Smooth muscle cell (in vitro differentiated cells): Measurements from ENCODE around the gene UGT2B11. TPM values are rescaled to one million over a fixed set of nuclear protein-coding genes. Genes with fewer than 3 reads are reported as not detected.
"Not testable (repeated sequence)": the region's sequence is repeated elsewhere in the genome, so short reads cannot be mapped to it uniquely, and the experiment has no call there.

Experiments
- DNase-seq: peaks from one replicate; lab custom pipeline; 2025; ENCODE audit not compliant: unreplicated experiment; lab: John Stamatoyannopoulos, UW
- H2AFZ ChIP-seq: fragments of 200-600 bp; sonication (generic); 2 replicates; pipeline ENCODE4 v1.6.0; 2016; ENCODE audit warnings: antibody characterized with exemption, low read depth, mild to moderate bottlenecking
- H3F3A ChIP-seq: fragments of 200-600 bp; sonication (generic); 2 replicates; pipeline ENCODE4 v1.6.0; 2017; ENCODE audit warnings: antibody characterized with exemption, low read depth
- H3K27ac ChIP-seq: fragments of 200-600 bp; sonication (generic); 2 replicates; pipeline ENCODE4 v1.5.1; 2016; ENCODE audit warnings: low read depth, mild to moderate bottlenecking
- H3K27me3 ChIP-seq: fragments of 200-600 bp; sonication (generic); 2 replicates; pipeline ENCODE4 v1.6.1; 2016; ENCODE audit warnings: low read depth, mild to moderate bottlenecking
- H3K36me3 ChIP-seq: fragments of 200-600 bp; sonication (generic); 2 replicates; pipeline ENCODE4 v1.5.1; 2016; ENCODE audit warnings: low read depth
- H3K4me1 ChIP-seq: fragments of 200-600 bp; sonication (generic); 2 replicates; pipeline ENCODE4 v1.5.1; 2016; ENCODE audit warnings: low read depth
- H3K4me2 ChIP-seq: fragments of 200-600 bp; sonication (generic); 2 replicates; pipeline ENCODE4 v1.6.0; 2016; ENCODE audit warnings: mild to moderate bottlenecking
- H3K4me3 ChIP-seq: fragments of 200-600 bp; sonication (generic); 2 replicates; pipeline ENCODE4 v1.5.1; 2016; ENCODE audit warnings: mild to moderate bottlenecking
- H3K79me2 ChIP-seq: fragments of 200-600 bp; sonication (generic); 2 replicates; pipeline ENCODE4 v1.6.0; 2016; ENCODE audit warnings: low read depth, mild to moderate bottlenecking
- H3K9ac ChIP-seq: fragments of 200-600 bp; sonication (generic); 2 replicates; pipeline ENCODE4 v1.6.0; 2016; ENCODE audit warnings: low read depth
- H3K9me3 ChIP-seq: fragments of 200-600 bp; sonication (generic); replicated peaks from 2 replicates; pipeline ENCODE4 v1.5.1; 2016; ENCODE audit warnings: low read depth
- H4K20me1 ChIP-seq: fragments of 200-600 bp; sonication (generic); 2 replicates; pipeline ENCODE4 v1.6.0; 2016; ENCODE audit warnings: low read depth
- CTCF ChIP-seq: fragments of 200-600 bp; sonication (generic); IDR thresholded peaks from 2 replicates; pipeline ENCODE4 v1.5.1; 2017; ENCODE audit warnings: borderline replicate concordance, mild to moderate bottlenecking, antibody characterized with exemption; ENCODE audit not compliant: insufficient read depth, poor library complexity, severe bottlenecking
- WGBS: methylation state at CpG from one replicate; pipeline ENCODE4 v1.1.7; 2016; ENCODE audit warnings: low lambda C conversion rate; 5-methylcytosine and 5-hydroxymethylcytosine counted together
- polyA plus RNA-seq: library from polyadenylated mRNA; unstranded; fragments of >200 nt; fragmentation: Nextera tagmentation; extraction: Ambion mirVana; gene quantifications from 2 replicates; pipeline ENCODE4 v1.2.1, GENCODE V29; 2016
- total RNA-seq: library from RNA; depleted of rRNA; stranded (reverse); fragments of >200 nt; gene quantifications from 2 replicates; pipeline ENCODE4 v1.2.3, GENCODE V29; 2014

UGT2B11 gene
- total RNA-seq (not detected in 2 replicates), polyA plus RNA-seq (not detected in 2 replicates)

DNA sequence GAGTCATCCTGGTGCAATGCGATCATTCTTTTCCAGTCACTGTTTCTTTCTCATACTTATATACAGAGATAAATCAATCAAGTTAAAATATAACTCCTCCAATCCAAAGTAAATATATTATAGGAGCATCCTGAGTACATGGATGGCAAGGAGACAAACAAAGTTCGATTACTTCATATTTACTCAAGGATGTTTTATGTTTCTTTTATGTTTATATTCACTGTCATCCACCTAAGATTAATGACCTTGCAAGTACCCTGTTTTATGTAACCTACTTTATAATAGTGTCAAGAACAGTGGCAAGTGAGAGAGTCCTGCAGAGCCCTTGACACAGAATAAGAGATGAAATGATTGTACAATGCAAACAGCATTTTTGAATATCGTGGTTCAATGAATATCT lies at the start of gene UGT2B11:
UGT2B11 (minus strand) TSS at position 33 of the 400 bp plus-strand sequence; CDS start at position 7, 26 bp downstream.
- no peak within 1 kb of the TSS for H3K4me3 ChIP-seq
- WGBS = 86% methylated on average over 3 of the region's 3 CpGs
- DNase-seq = no peak
- no peak within 1 kb of the TSS for H3K27ac ChIP-seq
- H2AFZ ChIP-seq = no peak within 1 kb of the TSS
- no peaks in the 10 kb centered on the region for H3K9me3 ChIP-seq
- no peak within 1 kb of the TSS for H3K4me2 ChIP-seq
- no peaks in the 10 kb centered on the region for H3K36me3 ChIP-seq
- H3F3A ChIP-seq = no peaks in the 10 kb centered on the region
- TF ChIP-seq CTCF = no peak
- H3K9ac ChIP-seq = no peak within 1 kb of the TSS
- H3K79me2 ChIP-seq = no peaks in the 10 kb centered on the region
- H3K27me3 ChIP-seq = no peaks in the 10 kb centered on the region
- H4K20me1 ChIP-seq = no peaks in the 10 kb centered on the region
- no peaks in the 10 kb centered on the region for H3K4me1 ChIP-seq

GRCh38 chr4:69253147-69253772 lies 38.7 kb upstream of the UGT2B11 start:
- not testable (repeated sequence) for H3K36me3 ChIP-seq, H3K9ac ChIP-seq, H3K4me3 ChIP-seq, H3K9me3 ChIP-seq, DNase-seq, H2AFZ ChIP-seq, H3K27ac ChIP-seq, H3K79me2 ChIP-seq, H3K27me3 ChIP-seq, H4K20me1 ChIP-seq, H3F3A ChIP-seq, H3K4me1 ChIP-seq, H3K4me2 ChIP-seq
- WGBS = 81% methylated on average over 3 of the region's 3 CpGs

DNA sequence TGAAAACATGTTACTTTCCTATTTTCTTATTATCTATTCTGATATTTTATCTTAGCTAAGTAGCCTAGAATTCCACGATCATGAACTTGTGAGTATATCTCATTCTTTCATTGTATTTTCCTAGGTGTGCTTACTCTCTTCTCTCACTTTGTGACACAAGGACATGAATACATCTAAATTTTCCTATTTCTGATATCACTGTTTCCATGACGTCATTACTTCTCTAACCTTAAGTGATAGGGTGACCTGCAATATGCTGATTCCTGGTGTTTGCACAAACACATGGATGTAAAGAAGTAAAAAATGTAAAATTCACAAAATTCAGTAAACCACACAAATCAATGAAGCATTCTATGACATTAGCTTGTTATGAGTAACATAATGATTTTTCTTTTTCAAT lies 36.3 kb upstream of the UGT2B11 start:
- not testable (repeated sequence) for H3K36me3 ChIP-seq, H3K4me2 ChIP-seq, H3K27me3 ChIP-seq, H4K20me1 ChIP-seq, H2AFZ ChIP-seq, DNase-seq, H3K4me3 ChIP-seq, H3K9ac ChIP-seq, H3F3A ChIP-seq, H3K4me1 ChIP-seq, H3K9me3 ChIP-seq, H3K79me2 ChIP-seq, H3K27ac ChIP-seq
- 92% methylated on average over 2 of the region's 2 CpGs for WGBS

DNA sequence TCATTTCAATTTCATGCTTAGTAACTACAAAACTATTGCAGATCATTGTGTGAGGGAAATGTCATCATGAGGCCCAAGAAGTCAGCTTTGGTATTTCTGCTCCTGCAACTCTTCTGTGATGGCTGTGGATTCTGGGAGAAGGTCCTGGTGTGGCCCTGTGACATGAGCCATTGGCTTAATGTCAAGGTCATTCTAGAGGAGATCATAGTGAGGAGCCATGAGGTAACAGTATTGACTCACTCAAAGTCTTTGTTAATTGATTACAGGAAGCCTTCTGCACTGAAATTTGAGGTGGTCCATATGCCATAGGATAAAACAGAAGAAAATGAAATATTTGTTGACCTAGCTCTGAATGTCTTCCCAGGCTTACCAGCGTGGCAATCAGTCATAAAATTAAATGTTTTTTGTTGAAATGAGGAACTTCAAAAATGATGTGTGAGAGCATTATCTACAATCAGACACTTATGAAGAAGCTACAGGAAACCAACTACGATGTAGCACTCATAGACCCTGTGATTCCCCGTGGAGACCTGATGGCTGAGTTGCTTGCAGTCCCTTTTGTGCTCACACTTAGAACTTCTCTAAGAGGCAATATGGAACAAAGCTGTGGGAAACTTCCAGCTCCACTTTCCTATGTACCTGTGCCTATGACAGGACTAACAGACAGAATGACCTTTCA lies 28.2 kb upstream of the UGT2B11 start:
- not testable (repeated sequence) for H3K36me3 ChIP-seq, H3F3A ChIP-seq, H4K20me1 ChIP-seq, H3K4me2 ChIP-seq, H3K4me3 ChIP-seq, H3K79me2 ChIP-seq, H2AFZ ChIP-seq, H3K27ac ChIP-seq, DNase-seq, H3K4me1 ChIP-seq, H3K9me3 ChIP-seq, H3K27me3 ChIP-seq, H3K9ac ChIP-seq
- 94% methylated on average over 3 of the region's 3 CpGs for WGBS

DNA sequence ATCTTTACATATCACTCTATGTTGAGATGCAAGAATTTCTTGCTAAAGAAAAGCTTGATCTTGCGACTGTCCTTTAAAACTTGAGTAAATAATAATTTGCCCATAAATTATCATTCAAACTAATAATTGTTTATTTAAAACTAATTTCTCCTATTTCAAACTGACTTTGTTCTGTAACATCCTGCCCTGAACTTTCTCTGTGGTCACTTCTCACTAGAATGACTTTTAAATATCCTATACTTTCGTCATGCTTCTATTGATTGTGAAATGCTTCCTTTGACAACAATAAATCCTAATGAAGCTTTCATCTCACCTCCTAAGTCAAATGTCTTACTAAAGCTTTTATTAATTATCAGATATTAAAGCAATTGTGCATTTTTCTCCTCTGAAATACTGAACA lies 27.2 kb upstream of the UGT2B11 start:
- WGBS = 92% methylated on average over 2 of the region's 2 CpGs
- not testable (repeated sequence) for H3F3A ChIP-seq

GRCh38 chr4:69240787-69241186 lies 26.2 kb upstream of the UGT2B11 start:
- WGBS = 84% methylated on average over 3 of the region's 3 CpGs
- not testable (repeated sequence) for H3K9ac ChIP-seq, H3K27ac ChIP-seq, H3K79me2 ChIP-seq, H3K27me3 ChIP-seq, H3K4me1 ChIP-seq, H3F3A ChIP-seq, H3K4me2 ChIP-seq, H4K20me1 ChIP-seq, H3K4me3 ChIP-seq, DNase-seq, H3K9me3 ChIP-seq, H3K36me3 ChIP-seq, H2AFZ ChIP-seq

More for the DNA sequence above, 27.2 kb upstream of the UGT2B11 start:
- not testable (repeated sequence) for H3K4me2 ChIP-seq, H3K27me3 ChIP-seq, H3K27ac ChIP-seq, H3K4me1 ChIP-seq, H3K79me2 ChIP-seq, H4K20me1 ChIP-seq, H3K9me3 ChIP-seq, H3K36me3 ChIP-seq, DNase-seq, H2AFZ ChIP-seq, H3K9ac ChIP-seq, H3K4me3 ChIP-seq
